NCI-H69 (cell line): ENCODE results near the gene RTP5.
A peak's percentile ranks its signal among the peaks of the same experiment; 100 is the strongest.
"Not testable (repeated sequence)": the region's sequence is repeated elsewhere in the genome, so short reads cannot be mapped to it uniquely, and the experiment has no call there.

Experiments used
- DNase-seq: peaks from one replicate; lab custom pipeline; 2025; lab: John Stamatoyannopoulos, UW

Gene RTP5

GRCh38 chr2:241902357-241902991, 32.9 kb downstream of the RTP5 start:
- DNase-seq = no peak

DNA sequence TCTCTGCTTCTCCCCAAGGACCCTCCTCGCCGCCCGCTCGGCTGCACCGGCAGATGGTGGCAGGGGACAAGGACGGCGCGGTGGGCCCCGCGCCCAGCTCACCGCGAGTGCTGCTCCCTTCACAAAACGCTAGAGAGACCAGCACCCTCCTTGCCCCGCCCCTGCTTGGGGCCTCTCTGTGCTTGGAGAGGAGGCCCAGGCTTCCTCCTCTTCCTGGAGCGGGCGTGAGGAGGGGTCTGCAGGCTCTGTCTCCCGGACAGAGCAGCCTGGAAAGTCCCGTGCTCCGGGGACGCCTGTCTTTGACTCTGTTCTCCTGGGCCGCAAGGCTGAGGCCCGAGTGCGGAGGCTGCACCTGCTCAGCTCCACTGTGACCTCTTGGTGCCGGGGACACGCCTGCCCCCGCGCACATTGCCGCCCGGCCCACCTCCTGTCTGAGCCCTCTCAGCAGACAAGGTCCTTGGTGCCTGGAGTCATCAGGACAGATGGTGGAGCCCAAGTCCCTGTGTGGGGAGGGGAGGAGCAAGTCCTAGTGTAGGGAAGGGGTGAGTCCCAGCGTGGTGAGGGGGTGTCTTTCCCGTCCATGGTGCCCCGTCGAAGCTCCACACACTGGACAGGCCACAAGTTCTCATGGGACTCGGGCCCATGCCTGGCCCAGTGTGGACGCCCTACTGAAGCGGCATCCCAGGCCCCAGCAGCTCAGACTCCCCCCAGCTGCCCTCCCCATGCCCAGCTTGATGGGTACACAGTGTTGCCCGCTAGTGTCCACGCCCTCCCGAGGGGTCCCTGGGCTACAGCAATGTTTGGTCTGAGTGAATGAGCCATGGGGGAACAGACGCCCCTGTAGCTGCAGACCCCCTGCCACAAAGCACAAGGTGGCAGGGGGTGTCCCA, 33.8 kb downstream of the RTP5 start:
- DNase-seq = no peak

GRCh38 chr2:241904011-241904718, 34.6 kb downstream of the RTP5 start:
- peak; percentile 22 for DNase-seq

GRCh38 chr2:241904791-241905710, 35.5 kb downstream of the RTP5 start:
- peak; percentile 45 for DNase-seq

DNA sequence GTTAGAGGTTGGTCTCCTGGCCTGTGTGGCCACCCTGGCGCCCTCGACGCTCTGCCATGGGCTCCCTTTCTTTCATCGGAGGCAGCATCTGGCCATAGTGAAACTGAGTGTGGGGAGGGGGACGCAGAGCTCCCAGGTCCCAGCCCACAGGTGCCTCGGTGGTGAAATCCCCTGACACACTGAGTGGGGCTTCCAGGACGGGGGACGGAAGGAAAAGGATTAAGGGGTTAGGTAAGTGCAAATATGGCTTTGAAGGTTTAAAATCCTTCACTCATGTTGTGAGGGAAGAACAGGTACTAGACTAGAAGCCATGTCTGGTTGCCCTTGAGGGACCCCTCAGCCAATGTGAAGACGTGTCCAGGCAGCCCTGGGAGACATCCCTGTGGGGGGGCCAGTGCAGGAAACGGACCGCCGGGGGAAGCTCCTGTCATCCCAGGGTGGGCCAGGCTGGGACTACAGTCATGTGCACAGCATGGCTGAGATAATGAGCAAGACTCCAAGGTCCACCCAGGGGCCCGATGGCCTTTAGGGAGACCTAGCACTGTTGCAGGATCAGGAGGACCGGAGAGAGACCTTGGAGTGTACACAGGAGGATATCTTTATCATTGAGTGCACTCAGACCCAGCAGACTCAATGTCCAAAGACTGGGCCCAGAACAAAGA, 36.3 kb downstream of the RTP5 start:
- no peak for DNase-seq

DNA sequence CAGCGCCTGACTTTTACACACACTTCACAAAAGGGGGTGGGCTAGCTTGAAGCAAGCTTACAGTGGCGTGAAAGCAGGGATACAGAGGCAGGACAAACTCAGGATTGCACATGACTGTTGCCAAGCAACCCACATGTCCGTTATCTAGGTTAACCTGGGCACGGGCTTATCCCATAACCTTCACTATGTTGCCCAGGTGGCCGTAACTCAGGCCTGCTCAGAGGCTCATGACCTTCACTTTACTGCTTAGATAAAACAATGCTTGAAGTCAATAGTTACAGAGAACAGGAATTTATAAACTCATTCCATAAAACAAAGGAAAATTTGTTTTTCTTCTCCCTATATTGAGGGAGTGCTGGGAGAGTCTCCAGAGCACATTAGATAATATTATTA, 36.8 kb downstream of the RTP5 start:
- DNase-seq = not testable (repeated sequence)

GRCh38 chr2:241906826-241907570, 37.5 kb downstream of the RTP5 start:
- peak; percentile 20 for DNase-seq

DNA sequence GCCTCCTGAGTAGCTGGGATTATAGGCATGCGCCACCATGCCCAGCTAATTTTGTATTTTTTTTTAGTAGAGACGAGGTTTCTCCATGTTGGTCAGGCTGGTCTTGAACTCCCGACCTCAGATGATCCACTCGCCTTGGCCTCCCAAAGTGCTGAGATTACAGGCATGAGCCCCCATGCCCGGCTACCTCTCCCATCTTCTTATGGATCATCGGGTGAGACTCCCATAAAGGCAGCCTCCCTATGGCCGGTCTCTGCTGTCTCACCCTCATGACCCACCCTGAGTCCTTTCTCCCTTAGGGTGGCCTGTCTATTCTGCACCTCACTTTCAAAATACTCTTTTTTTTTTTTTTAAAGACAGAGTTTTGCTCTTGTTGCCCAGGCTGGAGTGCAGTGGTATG, 38.3 kb downstream of the RTP5 start:
- not testable (repeated sequence) for DNase-seq

DNA sequence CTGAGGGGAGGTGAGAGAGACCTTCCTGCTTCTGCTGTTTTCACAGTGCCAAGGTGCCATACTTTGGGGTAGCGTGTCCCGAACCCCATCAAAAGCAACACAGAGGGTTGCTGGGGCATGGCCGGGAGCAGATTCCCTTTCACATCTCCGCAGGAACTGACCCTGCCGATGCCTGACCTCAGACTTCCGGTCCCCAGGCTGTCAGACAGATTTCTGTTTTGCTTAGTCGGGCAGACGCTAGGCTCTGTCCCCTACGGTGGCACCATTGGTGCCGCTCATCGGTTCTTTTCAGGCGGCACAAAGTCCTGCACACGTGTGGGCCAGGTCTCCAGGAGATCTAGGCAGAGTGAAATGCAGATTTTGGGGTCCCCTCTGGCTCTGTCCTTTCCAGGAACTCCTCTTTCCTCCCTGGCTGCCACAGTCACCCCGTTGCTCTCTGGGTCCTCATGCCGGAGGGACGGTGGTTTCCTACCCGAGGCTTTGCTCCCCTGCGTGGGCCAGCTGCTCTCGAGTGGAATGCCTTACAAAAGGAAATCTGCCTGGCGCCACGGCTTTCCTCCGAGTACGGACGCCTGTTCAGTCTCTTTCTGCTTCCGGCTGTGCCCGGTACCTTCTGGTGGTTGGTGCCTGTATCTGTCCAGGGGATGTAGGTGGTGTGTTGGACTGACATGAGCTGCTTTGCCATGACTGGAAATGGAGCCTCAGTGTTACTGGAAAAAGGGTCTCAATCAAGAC, 39.3 kb downstream of the RTP5 start:
- no peak for DNase-seq

DNA sequence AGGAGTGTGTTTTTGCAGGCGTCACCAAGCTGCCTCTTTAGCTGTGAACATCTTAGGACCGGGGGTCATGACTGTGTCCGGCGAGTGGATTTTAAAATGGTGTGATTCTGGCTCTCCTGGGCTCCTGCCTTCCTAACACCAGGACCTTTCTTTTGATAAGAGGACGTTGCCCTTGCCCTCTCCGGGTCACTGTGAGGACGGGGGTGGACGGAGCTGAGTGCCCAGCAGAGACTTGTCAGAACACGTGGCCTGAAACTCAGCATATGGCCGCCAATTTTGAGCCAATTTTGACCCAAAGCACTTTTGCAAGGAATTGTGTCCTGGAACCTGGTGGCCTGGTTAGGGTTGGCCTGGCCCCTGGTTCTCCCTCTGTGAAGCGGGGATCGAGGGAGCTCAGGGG, 40.2 kb downstream of the RTP5 start:
- DNase-seq = no peak

GRCh38 chr2:241910604-241911520, 41.3 kb downstream of the RTP5 start:
- DNase-seq = no peak

DNA sequence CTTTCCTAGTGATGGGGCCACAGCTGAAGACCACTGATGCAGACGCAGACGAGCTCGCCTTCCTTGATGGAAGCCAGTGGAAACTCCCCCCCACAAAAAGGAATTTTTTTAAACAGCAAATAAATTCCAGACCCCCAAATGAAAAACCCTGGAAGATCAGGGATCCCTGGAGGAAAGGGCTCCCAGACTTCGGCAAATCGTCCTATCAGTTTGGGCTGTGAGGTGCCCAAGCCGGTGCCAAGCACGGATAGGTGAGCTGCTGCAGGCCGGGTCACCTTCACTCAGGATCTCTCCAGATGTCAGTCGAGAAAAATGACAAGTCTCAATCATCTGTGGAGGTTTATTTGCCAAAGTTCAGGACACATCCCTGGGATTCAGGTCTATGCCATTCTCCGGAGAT, 42.0 kb downstream of the RTP5 start:
- DNase-seq = no peak

DNA sequence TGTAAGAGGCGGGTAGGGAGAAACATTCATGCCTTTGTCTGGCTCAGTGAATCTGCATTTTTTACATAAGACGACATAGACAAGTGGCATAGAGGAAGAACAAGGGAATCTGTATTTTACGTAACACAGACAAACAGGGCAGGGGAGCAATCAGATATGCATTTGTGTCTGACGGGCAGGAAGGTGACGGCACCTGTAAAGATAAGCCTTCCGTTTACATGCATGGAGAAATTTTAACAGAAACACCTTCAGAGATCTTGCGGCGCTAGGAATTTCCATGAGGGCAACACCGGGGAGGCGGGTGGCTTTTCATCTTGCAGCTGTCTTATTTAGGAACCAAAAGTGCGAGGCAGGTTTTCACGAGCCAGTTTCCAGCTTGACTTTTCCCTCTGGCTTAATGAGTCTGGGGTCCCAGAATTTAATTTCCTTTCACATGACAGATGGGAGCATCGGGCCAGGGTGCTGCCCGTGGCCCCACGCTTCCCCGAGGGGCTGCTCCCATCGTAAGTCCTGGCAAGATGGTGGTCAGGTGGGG, 42.6 kb downstream of the RTP5 start:
- DNase-seq = no peak

GRCh38 chr2:241913703-241914102, 44.2 kb downstream of the RTP5 start:
- no peak for DNase-seq

GRCh38 chr2:241914542-241914941, 45.0 kb downstream of the RTP5 start:
- DNase-seq = no peak

DNA sequence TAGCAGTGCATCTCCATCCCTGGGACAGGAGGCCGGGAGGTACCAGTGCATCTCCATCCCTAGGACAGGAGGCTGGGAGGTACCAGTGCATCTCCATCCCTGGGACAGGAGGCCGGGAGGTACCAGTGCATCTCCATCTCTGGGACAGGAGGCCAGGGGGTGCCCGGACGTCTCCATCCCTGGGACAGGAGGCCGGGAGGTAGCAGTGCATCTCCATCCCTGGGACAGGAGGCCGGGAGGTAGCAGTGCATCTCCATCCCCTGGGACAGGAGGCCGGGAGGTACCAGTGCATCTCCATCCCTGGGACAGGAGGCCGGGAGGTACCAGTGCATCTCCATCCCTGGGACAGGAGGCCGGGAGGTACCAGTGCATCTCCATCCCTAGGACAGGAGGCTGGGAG, 52.1 kb downstream of the RTP5 start:
- not testable (repeated sequence) for DNase-seq

GRCh38 chr2:241922411-241922810, 52.9 kb downstream of the RTP5 start:
- DNase-seq = no peak

GRCh38 chr2:241922816-241923601, 53.5 kb downstream of the RTP5 start:
- not testable (repeated sequence) for DNase-seq
